Renal pelvis (tissue), 12 donors: Measurements from ENCODE around the gene FIS1. TPM values are rescaled to one million over a fixed set of nuclear protein-coding genes. Genes with fewer than 3 reads are reported as not detected.
"Not testable (repeated sequence)": the region's sequence is repeated elsewhere in the genome, so short reads cannot be mapped to it uniquely, and the experiment has no call there.

Experiments used
- DNase-seq: peaks from one replicate; pipeline ENCODE4 v3.0.0-alpha.2; 2013
- long read RNA-seq, 16 experiments: transcript quantifications; one replicate each; lab custom pipeline, GENCODE V29; 2026
- polyA plus RNA-seq, 3 donors: library from polyadenylated mRNA; unstranded; fragments of 120-200 nt; gene quantifications; one replicate each; pipeline ENCODE4 v1.2.1, GENCODE V29; 2013; ENCODE audit not compliant: insufficient read length in 3 of 3

FIS1 gene
- polyA plus RNA-seq, result 100 to 1,000 TPM; 160 to 176 (median 165) TPM
- long read RNA-seq, donor 1, transcript FIS1-201 (5 exons, 734 nt), result major isoform, 133 of 136 reads
- long read RNA-seq, donor 1, partial matches to known transcripts, result 0 of 136 reads
- long read RNA-seq, donor 1, other reads (novel, unspliced or antisense), result 0 of 136 reads
- long read RNA-seq, donor 2, transcript FIS1-201 (5 exons, 734 nt), result major isoform, 155 of 169 reads
- long read RNA-seq, donor 2, partial matches to known transcripts, result 0 of 169 reads
- long read RNA-seq, donor 2, other reads (novel, unspliced or antisense), result 8 of 169 reads
- long read RNA-seq, donor 3, transcript FIS1-204 (4 exons, 745 nt), result minor isoform, 5 of 141 reads
- long read RNA-seq, donor 3, transcript FIS1-201 (5 exons, 734 nt), result major isoform, 125 of 141 reads
- long read RNA-seq, donor 3, partial matches to known transcripts, result 0 of 141 reads
- long read RNA-seq, donor 3, other reads (novel, unspliced or antisense), result 8 of 141 reads
- long read RNA-seq, donor 4, transcript FIS1-204 (4 exons, 745 nt), result minor isoform, 7 of 204 reads
- long read RNA-seq, donor 4, transcript FIS1-201 (5 exons, 734 nt), result major isoform, 195 of 204 reads
- long read RNA-seq, donor 4, partial matches to known transcripts, result 0 of 204 reads
- long read RNA-seq, donor 4, other reads (novel, unspliced or antisense), result 0 of 204 reads
- long read RNA-seq, donor 5, transcript FIS1-201 (5 exons, 734 nt), result major isoform, 96 of 110 reads
- long read RNA-seq, donor 5, partial matches to known transcripts, result 12 of 110 reads
- long read RNA-seq, donor 5, other reads (novel, unspliced or antisense), result 0 of 110 reads
- long read RNA-seq, donor 6, transcript FIS1-201 (5 exons, 734 nt), result major isoform, 67 of 86 reads
- long read RNA-seq, donor 6, partial matches to known transcripts, result 18 of 86 reads
- long read RNA-seq, donor 6, other reads (novel, unspliced or antisense), result 0 of 86 reads
- long read RNA-seq, donor 7, transcript FIS1-201 (5 exons, 734 nt), result major isoform, 139 of 156 reads
- long read RNA-seq, donor 7, partial matches to known transcripts, result 12 of 156 reads
- long read RNA-seq, donor 7, other reads (novel, unspliced or antisense), result 0 of 156 reads
- long read RNA-seq, donor 8, transcript FIS1-201 (5 exons, 734 nt), result major isoform, 58 of 62 reads
- long read RNA-seq, donor 8, partial matches to known transcripts, result 0 of 62 reads
- long read RNA-seq, donor 8, other reads (novel, unspliced or antisense), result 0 of 62 reads
- long read RNA-seq, donor 9, transcript FIS1-201 (5 exons, 734 nt), result major isoform, 170 of 195 reads
- long read RNA-seq, donor 9, partial matches to known transcripts, result 12 of 195 reads
- long read RNA-seq, donor 9, other reads (novel, unspliced or antisense), result 6 of 195 reads
- long read RNA-seq, donor 10, transcript FIS1-201 (5 exons, 734 nt), result major isoform, 105 of 115 reads
- long read RNA-seq, donor 10, transcript FIS1-207 (4 exons, 915 nt), result minor isoform, 5 of 115 reads
- long read RNA-seq, donor 10, partial matches to known transcripts, result 0 of 115 reads
- long read RNA-seq, donor 10, other reads (novel, unspliced or antisense), result 0 of 115 reads
- long read RNA-seq, donor 11, transcript FIS1-201 (5 exons, 734 nt), result major isoform, 95 of 99 reads
- long read RNA-seq, donor 11, partial matches to known transcripts, result 0 of 99 reads
- long read RNA-seq, donor 11, other reads (novel, unspliced or antisense), result 0 of 99 reads
- long read RNA-seq, donor 12, transcript FIS1-201 (5 exons, 734 nt), result major isoform, 147 of 160 reads
- long read RNA-seq, donor 12, transcript FIS1-204 (4 exons, 745 nt), result minor isoform, 7 of 160 reads
- long read RNA-seq, donor 12, partial matches to known transcripts, result 0 of 160 reads
- long read RNA-seq, donor 12, other reads (novel, unspliced or antisense), result 0 of 160 reads
- long read RNA-seq, donor 13, transcript FIS1-201 (5 exons, 734 nt), result major isoform, 83 of 94 reads
- long read RNA-seq, donor 13, partial matches to known transcripts, result 6 of 94 reads
- long read RNA-seq, donor 13, other reads (novel, unspliced or antisense), result 0 of 94 reads
- long read RNA-seq, donor 14, transcript FIS1-204 (4 exons, 745 nt), result minor isoform, 8 of 251 reads
- long read RNA-seq, donor 14, transcript FIS1-201 (5 exons, 734 nt), result major isoform, 225 of 251 reads
- long read RNA-seq, donor 14, partial matches to known transcripts, result 13 of 251 reads
- long read RNA-seq, donor 14, other reads (novel, unspliced or antisense), result 0 of 251 reads
- long read RNA-seq, donor 15, transcript FIS1-201 (5 exons, 734 nt), result major isoform, 137 of 167 reads
- long read RNA-seq, donor 15, partial matches to known transcripts, result 19 of 167 reads
- long read RNA-seq, donor 15, other reads (novel, unspliced or antisense), result 5 of 167 reads
- long read RNA-seq, donor 16, transcript FIS1-201 (5 exons, 734 nt), result major isoform, 151 of 176 reads
- long read RNA-seq, donor 16, partial matches to known transcripts, result 12 of 176 reads
- long read RNA-seq, donor 16, other reads (novel, unspliced or antisense), result 8 of 176 reads

DNA sequence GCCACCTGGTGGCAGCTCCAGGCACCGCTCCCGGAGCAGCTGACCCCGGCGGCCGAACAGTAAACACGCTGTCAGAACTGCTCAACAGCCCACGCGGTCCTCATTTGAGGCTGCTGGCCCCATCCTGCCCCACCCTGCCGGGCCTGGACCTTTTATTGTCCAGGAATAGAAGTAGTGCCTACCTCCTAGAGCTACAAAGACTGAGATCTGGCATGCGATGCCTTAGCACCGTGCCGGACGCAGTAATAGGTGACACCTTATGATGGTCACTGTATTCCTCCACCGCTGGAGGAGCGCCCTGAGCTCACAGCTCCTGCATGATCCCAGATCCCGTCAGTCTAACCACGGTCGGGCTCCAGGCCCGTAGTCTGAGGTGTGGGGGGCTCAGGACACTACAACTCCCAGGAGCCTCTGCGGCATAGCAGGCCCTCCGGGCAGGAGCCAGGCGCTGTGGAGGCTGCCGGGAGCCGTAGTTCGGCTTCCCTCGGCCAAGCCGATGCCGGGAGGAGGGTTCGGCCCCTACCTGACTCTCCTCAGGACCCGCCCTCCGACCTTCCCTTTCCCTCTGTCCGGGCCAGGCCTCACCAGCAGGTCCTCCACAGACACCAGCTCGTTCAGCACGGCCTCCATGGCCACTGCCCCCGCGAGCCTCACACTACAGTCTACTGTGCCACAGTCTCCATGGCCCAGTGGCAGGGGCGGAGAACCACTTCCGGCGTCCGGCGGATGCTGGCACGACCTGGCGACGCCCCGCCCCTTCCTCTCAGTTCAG, at the start of gene FIS1:
Gene FIS1 (minus strand): TSS at position 707 of the 772 bp plus-strand sequence. CDS start 77 bp downstream, at position 630.
- DNase-seq, result peak; percentile 91

DNA sequence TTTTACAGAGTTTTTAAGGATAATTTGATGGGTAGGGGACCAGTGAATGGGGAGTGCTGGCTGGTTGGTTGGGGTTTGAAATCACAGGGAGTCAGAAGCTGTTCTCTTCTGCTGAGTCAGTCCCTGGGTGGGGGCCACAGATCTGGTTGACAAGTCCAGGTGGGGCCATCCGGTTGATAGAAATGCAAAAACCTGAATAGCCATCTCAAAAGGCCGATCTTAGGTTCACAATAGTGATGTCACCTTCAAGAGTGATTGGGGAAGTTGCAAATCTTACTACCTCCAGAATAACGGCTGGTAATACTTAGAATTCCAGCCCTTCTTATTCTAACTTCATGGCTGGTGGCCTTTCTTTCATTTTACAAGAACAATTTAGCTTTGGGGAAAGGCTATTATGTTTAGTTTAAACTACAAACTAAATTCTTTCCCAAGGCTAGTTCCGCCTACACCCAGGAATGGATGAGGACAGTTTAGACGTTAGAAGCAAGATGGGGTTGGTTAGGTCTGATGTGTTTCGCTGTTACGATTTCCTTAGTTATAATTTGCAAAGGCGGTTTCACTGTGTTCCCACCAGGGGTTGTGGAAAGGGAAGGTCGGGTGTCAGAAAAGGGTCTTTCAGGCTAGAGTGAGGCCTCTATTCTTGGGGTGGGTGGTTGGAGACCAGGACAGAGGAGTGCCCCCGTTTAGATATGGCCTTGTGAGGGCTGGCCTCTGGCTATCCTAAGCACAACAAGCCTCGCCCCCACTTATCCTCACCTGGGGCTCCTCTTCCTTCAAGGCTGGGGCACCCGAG, 49.4 kb upstream of the FIS1 start:
- no peak for DNase-seq

DNA sequence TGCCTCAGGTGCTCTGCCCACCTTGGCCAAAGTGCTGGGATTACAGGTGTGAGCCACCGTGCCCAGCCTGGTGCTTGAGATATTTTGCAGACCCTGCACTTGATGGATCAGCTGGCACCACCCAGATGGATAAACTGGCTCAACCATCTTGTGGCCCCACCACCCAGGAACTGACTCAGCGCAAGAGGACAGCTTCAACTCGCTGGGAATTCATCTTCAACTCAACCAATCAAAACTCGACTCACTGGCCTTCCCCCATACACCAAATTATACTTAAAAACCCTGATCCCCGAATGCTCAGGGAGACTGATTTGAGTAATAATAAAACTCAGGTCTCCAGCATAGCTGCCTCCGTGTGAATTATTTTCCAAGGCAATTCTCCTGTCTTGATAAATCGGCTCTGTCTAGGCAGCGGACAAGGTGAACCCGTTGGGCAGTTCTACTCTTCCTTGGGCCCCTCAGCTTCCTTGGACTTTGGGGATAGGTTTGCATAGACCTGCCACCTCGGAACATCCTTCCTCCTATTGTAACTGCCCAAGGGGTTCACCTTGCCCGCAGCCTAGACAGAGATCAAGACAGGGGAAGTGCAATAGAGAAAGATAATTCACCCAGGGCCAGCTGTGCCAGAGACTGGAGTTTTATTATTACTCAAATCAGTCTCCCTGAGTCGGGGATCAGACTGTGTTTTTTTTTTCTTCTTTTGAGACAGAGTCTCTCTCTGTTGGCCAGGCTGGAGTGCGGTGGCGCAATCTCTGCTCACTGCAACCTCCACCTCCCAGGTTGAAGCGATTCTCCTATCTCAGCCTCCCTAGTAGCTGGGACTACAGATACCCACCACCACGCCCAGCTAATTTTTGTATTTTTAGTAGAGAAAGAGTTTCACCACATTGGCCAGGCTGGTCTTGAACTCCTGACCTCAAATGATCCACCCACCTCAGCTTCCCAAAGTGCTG, 48.5 kb upstream of the FIS1 start:
- DNase-seq, result not testable (repeated sequence)

DNA sequence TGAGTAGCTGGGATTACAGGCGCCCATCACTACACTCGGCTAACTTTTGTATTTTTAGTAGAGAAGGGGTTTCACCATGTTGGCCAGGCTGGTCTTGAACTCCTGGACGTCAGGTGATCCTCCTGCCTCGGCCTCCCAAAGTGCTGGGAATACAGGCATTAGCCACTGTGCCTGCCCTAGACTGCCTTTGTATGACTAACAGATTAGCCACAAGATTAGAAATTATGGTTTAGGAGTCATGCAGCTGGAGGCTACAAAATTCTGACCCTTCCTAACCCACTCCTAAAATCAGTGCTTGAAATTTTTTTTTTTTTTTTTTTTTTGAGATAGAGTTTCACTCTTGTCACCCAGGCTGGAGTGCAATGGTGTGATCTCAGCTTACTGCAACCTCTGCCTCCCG, 47.7 kb upstream of the FIS1 start:
- not testable (repeated sequence) for DNase-seq

DNA sequence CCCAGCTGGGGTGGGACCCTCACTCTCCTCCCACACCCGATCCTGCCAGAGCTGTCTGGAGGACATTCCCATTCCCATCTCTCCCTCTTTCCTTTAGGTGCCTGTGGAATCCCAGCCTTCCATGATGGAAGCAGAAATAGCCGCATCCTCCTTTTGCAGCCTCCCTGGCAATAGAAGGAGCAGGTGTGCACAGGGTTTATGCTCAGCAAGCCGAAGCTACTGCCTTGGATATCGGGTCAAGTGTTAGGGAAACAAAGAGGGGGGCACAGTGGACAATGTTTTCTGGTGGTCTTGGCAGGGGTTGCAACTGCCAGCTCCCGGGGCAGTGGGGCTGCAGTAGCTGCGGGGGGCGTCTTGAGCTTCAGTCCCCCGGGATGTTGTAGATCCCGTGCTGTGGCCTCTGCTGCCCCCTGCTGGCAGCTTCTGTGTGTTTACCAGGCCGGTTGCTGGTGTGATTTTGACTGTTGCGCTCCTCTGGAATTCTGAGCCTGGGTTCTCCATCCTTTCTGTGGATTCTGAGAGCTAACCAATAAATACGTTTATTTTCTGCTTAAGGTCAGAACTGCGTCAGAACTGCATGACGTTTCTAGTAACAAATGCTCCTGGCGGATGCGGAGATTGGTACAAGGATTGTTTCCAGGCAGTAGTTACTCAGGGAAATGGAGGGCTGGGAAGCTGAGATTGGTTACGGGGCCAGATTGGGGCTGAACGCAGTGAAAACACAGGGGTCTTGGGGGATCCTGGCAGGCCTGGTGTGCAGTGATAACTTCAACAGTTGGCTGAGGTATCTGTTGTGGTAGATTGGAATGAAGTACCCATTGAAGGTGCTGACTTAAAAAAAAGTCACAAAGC, 45.5 kb upstream of the FIS1 start:
- DNase-seq, result not testable (repeated sequence)

DNA sequence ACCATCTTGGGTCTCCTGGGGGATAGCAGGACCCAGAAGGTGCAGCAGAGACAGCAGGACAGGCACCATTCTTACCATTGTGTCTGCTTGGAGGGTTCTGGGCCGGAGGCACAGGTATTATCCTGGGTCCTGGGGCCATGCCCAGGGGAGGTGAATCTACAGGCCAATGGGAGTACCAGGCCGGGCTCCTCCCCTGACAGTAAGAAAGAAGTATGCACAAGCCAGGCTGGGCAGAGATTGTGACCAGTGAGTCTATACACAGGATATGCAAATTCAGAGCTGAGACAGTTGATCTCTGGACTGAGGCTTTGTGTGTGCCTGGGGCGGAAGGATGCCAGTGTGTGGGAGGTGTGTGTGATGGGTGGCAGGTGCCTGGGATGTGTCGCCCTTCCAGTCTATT, 44.8 kb upstream of the FIS1 start:
- DNase-seq, result not testable (repeated sequence)

DNA sequence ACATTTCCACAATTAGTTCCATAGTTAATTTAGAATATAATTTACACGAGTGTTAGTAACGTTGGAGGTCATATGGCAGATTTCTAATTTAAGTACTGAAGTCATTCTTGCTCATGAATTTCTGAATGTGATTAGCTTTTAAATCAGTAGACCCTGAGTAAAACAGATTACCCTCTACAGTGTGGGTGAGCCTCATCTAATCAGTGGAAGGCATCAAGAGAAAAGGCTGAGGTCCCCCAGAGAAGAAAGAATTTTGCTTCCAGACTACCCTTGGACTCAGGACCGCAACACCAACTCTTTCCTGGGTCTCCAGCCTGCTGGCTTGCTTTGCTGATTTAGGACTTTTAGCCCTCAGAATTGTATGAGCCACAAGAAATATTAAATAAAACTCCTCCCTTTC, 43.6 kb upstream of the FIS1 start:
- DNase-seq, result no peak

DNA sequence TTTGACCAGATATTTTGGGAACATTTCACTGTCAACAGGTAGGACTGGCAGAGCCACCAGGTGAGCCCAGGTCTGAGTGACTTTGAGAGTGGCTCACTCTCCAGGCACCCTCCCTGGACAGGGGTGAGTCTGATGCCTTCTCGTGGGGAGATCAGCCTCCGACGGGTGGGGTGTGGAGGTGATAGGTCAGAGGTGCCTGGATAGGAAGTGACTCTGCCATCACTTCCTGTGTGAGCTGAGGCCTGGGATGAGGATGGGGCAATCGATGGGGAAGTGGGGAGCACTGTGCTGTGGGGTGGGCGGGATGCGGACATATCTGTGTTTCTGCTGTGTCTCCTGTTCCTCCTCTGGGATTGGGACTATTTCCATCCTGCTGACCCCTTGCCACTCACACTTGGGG, 42.2 kb upstream of the FIS1 start:
- DNase-seq, result no peak

DNA sequence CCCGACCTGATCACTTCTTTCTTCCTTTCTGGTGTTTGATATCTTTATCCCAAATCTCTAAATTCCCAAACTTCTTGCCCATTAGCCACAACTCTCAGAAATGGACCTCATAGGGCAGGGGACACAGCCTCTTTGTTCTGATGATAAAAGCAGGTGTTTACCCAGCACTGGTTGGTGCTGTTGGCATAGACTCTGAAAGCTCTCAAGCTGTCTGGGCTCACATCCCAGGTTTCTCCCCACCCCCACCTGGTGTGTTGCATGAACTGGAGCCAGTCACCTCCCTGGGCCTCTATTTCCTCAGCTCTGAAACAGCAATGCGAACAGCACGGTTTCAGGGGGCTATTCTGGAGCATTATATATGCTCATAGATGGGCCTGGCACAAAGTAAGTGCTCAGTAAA, 41.0 kb upstream of the FIS1 start:
- not testable (repeated sequence) for DNase-seq

DNA sequence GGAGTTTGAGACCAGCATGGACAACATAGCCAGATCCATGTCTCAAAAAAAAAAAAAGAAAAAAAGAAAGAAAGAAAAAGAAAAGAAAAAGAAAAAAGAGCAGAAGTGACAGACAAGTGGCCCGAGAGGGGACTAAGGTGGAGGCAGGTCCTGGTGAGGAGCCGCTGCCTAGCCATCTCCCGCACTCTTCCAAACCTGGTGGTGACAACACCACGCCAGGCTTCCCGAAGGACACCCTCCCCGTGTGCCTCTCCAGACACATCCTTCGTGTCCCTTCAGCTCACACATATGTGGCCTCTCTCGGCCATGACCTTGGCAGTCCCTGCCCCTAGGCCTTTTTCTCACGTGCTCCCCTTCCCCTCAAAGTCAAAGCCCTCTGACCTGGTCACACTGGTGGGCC, 40.3 kb upstream of the FIS1 start:
- DNase-seq, result no peak

DNA sequence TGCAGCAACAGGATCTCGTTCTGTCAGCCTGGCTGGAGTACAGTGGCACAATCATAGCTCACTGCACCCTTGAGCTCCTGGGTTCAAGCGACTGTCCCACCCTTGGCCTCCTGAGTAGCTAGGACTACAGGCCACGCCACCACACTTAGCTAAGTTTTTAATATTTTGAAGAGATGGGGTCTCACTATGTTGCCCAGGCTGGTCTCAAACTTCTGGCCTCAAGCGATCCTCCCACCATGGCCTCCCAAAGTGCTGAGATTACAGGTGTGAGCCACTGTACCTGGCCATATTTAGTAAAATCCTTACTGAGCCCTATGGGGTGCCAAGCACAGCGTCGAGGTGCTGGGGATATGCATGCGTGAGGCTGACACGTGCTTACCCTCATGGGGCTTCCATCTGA, 36.0 kb upstream of the FIS1 start:
- not testable (repeated sequence) for DNase-seq

DNA sequence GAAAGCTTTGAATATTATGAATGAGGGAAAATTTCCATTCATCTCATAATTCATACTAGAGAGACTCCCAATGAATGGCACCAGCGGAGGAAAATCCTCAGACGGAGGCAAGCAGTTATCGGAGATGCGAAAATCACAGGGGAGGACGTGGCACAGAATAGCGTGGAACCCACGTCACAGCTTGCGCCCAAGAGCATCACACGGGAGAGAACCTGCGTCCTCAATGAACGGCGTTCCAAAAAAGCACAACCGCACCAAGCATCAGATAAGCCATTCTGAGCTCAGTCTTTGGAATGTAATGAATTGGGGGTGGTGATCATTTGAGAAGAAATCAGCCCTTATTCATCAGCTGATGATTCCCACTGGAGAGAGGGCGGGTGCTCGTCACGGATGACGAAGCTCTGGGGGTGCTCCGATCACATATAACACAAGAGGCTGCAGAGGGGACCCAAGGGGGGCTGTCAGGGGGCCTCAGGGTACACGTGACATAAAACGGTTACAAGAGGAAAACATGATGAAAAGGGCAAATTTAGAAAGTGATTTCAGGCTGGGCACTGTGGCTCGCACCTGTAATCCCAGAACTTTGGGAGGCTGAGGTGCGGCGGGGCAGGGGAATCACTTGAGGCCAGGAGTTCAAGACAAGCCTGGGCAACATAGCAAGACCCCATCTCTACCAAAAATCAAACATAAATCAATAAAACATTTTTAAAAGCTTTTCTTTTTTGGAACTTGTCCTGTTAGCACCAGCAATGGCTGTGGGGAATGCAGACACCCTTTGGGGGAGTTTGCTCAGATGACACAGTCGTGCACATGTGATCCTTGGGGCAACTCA, 33.8 kb upstream of the FIS1 start:
- no peak for DNase-seq

DNA sequence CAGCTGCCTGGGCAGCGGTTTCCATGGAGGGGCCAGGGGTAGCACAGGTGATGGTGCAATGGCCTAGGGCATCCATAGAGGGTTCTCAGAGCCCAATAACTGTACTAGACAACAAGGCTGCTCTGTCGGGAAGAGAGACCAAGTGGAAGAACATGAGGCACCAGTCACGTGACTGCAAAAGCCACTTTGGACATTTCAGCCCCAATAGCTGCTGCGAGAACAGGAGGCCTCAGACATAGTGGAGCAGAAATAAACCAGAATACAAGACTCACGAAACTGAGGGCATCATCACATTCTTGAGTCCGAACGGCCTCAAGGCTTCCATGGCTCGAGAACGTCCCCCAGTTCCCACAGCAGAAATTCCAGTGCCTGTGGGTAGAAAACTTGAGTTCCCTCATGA, 32.3 kb upstream of the FIS1 start:
- DNase-seq, result no peak

DNA sequence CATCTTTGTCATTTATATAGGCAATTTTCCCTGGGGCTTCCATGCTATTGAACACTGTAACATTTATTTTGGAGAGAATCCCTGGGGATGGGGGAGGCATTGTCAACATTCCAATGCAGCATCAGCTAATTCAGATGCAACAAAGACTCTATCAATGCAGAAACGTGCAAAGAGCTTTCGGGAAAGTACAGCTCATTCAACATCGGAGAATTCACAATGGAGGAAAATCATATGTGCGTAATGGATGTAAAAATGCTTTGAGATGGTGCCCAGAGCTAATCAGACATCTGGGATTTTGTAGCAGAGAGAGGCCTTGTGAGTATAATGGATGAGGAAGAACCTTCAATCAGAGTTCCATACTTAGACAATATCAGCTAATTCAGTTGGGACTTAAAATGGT, 28.3 kb upstream of the FIS1 start:
- no peak for DNase-seq
